SK-N-SH treated with all-trans-retinoic acid at 6 μM for 48 hours (cell line): ENCODE measurements around the gene YJEFN3.

Experiments used
- ATAC-seq: fragments of 200-7000 bp; cut with Tn5 transposase; 3 replicates; pipeline ENCODE4 v1.9.1; 2020; ENCODE audit warnings: mild to moderate bottlenecking, moderate library complexity
- ARNTL ChIP-seq: fragments of 450-650 bp; formaldehyde crosslinking; IDR thresholded peaks from 2 replicates; pipeline ENCODE4 v1.5.0; 2020; ENCODE audit warnings: low read depth, mild to moderate bottlenecking, moderate library complexity, borderline replicate concordance
- CREB5 ChIP-seq: fragments of 250-450 bp; sonication (Bioruptor Pico); IDR thresholded peaks from 2 replicates; pipeline ENCODE4 v1.5.1; 2020; ENCODE audit warnings: low read depth, mild to moderate bottlenecking, moderate library complexity
- CSDC2 ChIP-seq: fragments of 250-450 bp; sonication (Bioruptor Pico); IDR thresholded peaks from 2 replicates; pipeline ENCODE4 v1.5.0; 2020; ENCODE audit warnings: mild to moderate bottlenecking, moderate library complexity
- ESRRG ChIP-seq: fragments of 250-450 bp; sonication (Bioruptor Pico); IDR thresholded peaks from 2 replicates; pipeline ENCODE4 v1.6.1; 2021; ENCODE audit warnings: mild to moderate bottlenecking
- GLIS3 ChIP-seq: fragments of 250-450 bp; sonication (Bioruptor Pico); IDR thresholded peaks from 2 replicates; pipeline ENCODE4 v1.5.0; 2020; ENCODE audit warnings: mild to moderate bottlenecking, moderate library complexity
- ISL1 ChIP-seq: fragments of 250-450 bp; sonication (Bioruptor Pico); IDR thresholded peaks from 2 replicates; pipeline ENCODE4 v2.1.2; 2022; ENCODE audit warnings: mild to moderate bottlenecking, moderate library complexity
- OSR1 ChIP-seq: fragments of 250-450 bp; sonication (Bioruptor Pico); IDR thresholded peaks from 2 replicates; pipeline ENCODE4 v1.8.0; 2022; ENCODE audit warnings: moderate library complexity, mild to moderate bottlenecking, inconsistent platforms
- PATZ1 ChIP-seq: fragments of 250-450 bp; sonication (Bioruptor Pico); IDR thresholded peaks from 2 replicates; pipeline ENCODE4 v1.8.0; 2020; ENCODE audit warnings: mild to moderate bottlenecking, moderate library complexity, borderline replicate concordance
- RARB ChIP-seq: fragments of 250-450 bp; sonication (Bioruptor Pico); IDR thresholded peaks from 2 replicates; pipeline ENCODE4 v1.8.0; 2021; ENCODE audit warnings: mild to moderate bottlenecking, moderate library complexity
- SNAI2 ChIP-seq: fragments of 250-450 bp; sonication (Bioruptor Pico); IDR thresholded peaks from 2 replicates; pipeline ENCODE4 v1.5.0; 2020; ENCODE audit warnings: mild to moderate bottlenecking, moderate library complexity
- TCF4 ChIP-seq: fragments of 250-450 bp; sonication (Bioruptor Pico); IDR thresholded peaks from 2 replicates; pipeline ENCODE4 v1.8.0; 2021; ENCODE audit warnings: mild to moderate bottlenecking, moderate library complexity, borderline replicate concordance
- TOX ChIP-seq: fragments of 250-450 bp; sonication (Bioruptor Pico); IDR thresholded peaks from 2 replicates; pipeline ENCODE4 v1.8.0; 2021; ENCODE audit warnings: mild to moderate bottlenecking, moderate library complexity, borderline replicate concordance
- ZC3H10 ChIP-seq: fragments of 250-450 bp; sonication (Bioruptor Pico); IDR thresholded peaks from 2 replicates; pipeline ENCODE4 v1.5.1; 2021; ENCODE audit warnings: mild to moderate bottlenecking, moderate library complexity
- ZFP3 ChIP-seq: fragments of 250-450 bp; sonication (Bioruptor Pico); IDR thresholded peaks from 2 replicates; pipeline ENCODE4 v1.5.0; 2020; ENCODE audit warnings: mild to moderate bottlenecking, moderate library complexity
- ZFP30 ChIP-seq: fragments of 450-650 bp; formaldehyde crosslinking; IDR thresholded peaks from 2 replicates; pipeline ENCODE4 v1.5.0; 2022; ENCODE audit warnings: mild to moderate bottlenecking, moderate library complexity
- ZNF565 ChIP-seq: fragments of 450-650 bp; formaldehyde crosslinking; conservative IDR thresholded peaks from 2 replicates; pipeline ENCODE4 v1.5.0; 2020; ENCODE audit warnings: low read depth, mild to moderate bottlenecking, moderate library complexity
- ZNF70 ChIP-seq: fragments of 450-650 bp; formaldehyde crosslinking; IDR thresholded peaks from 2 replicates; pipeline ENCODE4 v1.5.0; 2020; ENCODE audit warnings: mild to moderate bottlenecking, moderate library complexity
- ZNF8 ChIP-seq: fragments of 450-650 bp; formaldehyde crosslinking; IDR thresholded peaks from 2 replicates; pipeline ENCODE4 v1.5.0; 2020; ENCODE audit warnings: mild to moderate bottlenecking, moderate library complexity
- TF ChIP-seq, protein P1 (sequence below): fragments of 250-450 bp; sonication (Bioruptor Pico); IDR thresholded peaks from 2 replicates; pipeline ENCODE4 v1.5.0; 2020; ENCODE audit warnings: mild to moderate bottlenecking, moderate library complexity
- TF ChIP-seq, protein P2 (sequence below): fragments of 250-450 bp; sonication (Bioruptor Pico); IDR thresholded peaks from 2 replicates; pipeline ENCODE4 v1.5.1; 2021; ENCODE audit warnings: mild to moderate bottlenecking, moderate library complexity
- TF ChIP-seq, protein P3 (sequence below): fragments of 250-450 bp; sonication (Bioruptor Pico); IDR thresholded peaks from 2 replicates; pipeline ENCODE4 v1.8.0; 2021; ENCODE audit warnings: low read depth, mild to moderate bottlenecking, moderate library complexity, borderline replicate concordance

Gene YJEFN3

DNA sequence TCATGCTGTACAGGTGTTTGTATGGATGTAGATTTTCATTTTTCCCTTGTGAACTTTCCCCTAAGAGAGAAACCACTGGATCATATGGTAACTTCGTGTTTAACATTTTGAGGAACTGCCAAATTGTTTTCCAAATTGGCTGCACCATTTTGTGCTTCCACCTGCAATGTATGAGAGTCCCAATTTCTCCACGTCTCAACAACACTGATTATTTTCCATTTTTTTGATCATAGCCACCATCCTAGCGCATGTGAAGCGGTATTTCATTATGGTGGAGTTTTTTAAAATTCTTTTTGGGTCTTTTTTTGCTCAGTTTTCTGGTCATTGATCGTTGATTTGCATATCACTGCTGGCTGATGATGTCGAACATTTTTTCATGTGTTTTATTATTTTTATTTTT lies 7.7 kb upstream of the YJEFN3 start:
- TF ChIP-seq SNAI2 (CRISPR knock-in tag) (no peak), ZFP3 (CRISPR knock-in tag) (no peak), ARNTL (CRISPR knock-in tag) (no peak), CREB5 (CRISPR knock-in tag) (no peak), TCF4 (no peak), ZNF565 (CRISPR knock-in tag) (no peak), TOX (no peak), PATZ1 (CRISPR knock-in tag) (no peak), ZNF8 (CRISPR knock-in tag) (no peak), CSDC2 (CRISPR knock-in tag) (no peak)
- TF ChIP-seq, protein P1, sequence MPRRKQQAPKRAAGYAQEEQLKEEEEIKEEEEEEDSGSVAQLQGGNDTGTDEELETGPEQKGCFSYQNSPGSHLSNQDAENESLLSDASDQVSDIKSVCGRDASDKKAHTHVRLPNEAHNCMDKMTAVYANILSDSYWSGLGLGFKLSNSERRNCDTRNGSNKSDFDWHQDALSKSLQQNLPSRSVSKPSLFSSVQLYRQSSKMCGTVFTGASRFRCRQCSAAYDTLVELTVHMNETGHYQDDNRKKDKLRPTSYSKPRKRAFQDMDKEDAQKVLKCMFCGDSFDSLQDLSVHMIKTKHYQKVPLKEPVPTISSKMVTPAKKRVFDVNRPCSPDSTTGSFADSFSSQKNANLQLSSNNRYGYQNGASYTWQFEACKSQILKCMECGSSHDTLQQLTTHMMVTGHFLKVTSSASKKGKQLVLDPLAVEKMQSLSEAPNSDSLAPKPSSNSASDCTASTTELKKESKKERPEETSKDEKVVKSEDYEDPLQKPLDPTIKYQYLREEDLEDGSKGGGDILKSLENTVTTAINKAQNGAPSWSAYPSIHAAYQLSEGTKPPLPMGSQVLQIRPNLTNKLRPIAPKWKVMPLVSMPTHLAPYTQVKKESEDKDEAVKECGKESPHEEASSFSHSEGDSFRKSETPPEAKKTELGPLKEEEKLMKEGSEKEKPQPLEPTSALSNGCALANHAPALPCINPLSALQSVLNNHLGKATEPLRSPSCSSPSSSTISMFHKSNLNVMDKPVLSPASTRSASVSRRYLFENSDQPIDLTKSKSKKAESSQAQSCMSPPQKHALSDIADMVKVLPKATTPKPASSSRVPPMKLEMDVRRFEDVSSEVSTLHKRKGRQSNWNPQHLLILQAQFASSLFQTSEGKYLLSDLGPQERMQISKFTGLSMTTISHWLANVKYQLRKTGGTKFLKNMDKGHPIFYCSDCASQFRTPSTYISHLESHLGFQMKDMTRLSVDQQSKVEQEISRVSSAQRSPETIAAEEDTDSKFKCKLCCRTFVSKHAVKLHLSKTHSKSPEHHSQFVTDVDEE (CRISPR knock-in tag) = no peak
- TF ChIP-seq, protein P2, sequence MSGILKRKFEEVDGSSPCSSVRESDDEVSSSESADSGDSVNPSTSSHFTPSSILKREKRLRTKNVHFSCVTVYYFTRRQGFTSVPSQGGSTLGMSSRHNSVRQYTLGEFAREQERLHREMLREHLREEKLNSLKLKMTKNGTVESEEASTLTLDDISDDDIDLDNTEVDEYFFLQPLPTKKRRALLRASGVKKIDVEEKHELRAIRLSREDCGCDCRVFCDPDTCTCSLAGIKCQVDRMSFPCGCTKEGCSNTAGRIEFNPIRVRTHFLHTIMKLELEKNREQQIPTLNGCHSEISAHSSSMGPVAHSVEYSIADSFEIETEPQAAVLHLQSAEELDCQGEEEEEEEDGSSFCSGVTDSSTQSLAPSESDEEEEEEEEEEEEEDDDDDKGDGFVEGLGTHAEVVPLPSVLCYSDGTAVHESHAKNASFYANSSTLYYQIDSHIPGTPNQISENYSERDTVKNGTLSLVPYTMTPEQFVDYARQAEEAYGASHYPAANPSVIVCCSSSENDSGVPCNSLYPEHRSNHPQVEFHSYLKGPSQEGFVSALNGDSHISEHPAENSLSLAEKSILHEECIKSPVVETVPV (CRISPR knock-in tag) = no peak
- TF ChIP-seq, all 23 proteins: peak for 0
- ATAC-seq = no peak

DNA sequence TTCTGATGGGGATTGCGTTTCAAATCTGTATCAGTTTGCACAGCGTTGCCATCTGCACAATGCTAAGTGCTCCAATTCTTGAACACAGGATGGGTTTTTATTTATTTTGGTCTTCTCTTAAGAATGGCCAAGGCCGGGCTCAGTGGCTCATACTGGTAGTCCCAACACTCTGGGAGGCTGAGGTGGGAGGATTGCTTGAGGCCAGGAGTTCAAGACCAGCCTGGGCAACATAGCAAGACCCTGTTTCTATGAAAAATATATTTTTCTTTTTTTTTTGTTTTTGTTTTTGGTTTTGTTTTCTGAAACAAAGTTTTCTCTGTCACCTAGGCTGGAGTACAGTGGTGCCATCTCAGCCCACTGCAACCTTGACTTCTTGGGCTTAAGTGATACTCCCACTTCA lies 5.5 kb upstream of the YJEFN3 start:
- no peak for ATAC-seq

More for the DNA sequence above, 5.5 kb upstream of the YJEFN3 start:
- TF ChIP-seq ZC3H10 (CRISPR knock-in tag) = no peak
- TF ChIP-seq, protein P3, sequence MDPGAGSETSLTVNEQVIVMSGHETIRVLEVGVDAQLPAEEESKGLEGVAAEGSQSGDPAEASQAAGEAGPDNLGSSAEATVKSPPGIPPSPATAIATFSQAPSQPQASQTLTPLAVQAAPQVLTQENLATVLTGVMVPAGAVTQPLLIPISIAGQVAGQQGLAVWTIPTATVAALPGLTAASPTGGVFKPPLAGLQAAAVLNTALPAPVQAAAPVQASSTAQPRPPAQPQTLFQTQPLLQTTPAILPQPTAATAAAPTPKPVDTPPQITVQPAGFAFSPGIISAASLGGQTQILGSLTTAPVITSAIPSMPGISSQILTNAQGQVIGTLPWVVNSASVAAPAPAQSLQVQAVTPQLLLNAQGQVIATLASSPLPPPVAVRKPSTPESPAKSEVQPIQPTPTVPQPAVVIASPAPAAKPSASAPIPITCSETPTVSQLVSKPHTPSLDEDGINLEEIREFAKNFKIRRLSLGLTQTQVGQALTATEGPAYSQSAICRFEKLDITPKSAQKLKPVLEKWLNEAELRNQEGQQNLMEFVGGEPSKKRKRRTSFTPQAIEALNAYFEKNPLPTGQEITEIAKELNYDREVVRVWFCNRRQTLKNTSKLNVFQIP (CRISPR knock-in tag) = no peak
- no peak for TF ChIP-seq ZNF70 (CRISPR knock-in tag)
- no peak for TF ChIP-seq SNAI2 (CRISPR knock-in tag)
- TF ChIP-seq ARNTL (CRISPR knock-in tag) = no peak
- TF ChIP-seq, protein P1 (CRISPR knock-in tag) = no peak
- no peak for TF ChIP-seq GLIS3
- TF ChIP-seq OSR1 (CRISPR knock-in tag) = no peak
- TF ChIP-seq ZFP3 (CRISPR knock-in tag) = no peak
- no peak for TF ChIP-seq RARB (CRISPR knock-in tag)
- TF ChIP-seq, protein P2 (CRISPR knock-in tag) = no peak
- no peak for TF ChIP-seq ZNF565 (CRISPR knock-in tag)
- no peak for TF ChIP-seq PATZ1 (CRISPR knock-in tag)
- no peak for TF ChIP-seq CSDC2 (CRISPR knock-in tag)
- no peak for TF ChIP-seq TOX
- TF ChIP-seq CREB5 (CRISPR knock-in tag) = no peak
- no peak for TF ChIP-seq ISL1 (CRISPR knock-in tag)
- TF ChIP-seq ESRRG (CRISPR knock-in tag) = no peak
- TF ChIP-seq ZFP30 (CRISPR knock-in tag) = no peak
- TF ChIP-seq ZNF8 (CRISPR knock-in tag) = no peak
